D721Med (cell line): ENCODE data around the gene VPS8.

Experiments
- DNase-seq: peaks from one replicate; pipeline ENCODE4 v3.0.0; 2011; ENCODE audit warnings: low spot score; ENCODE audit not compliant: insufficient read length
- FAIRE-seq: peaks from 2 replicates; lab custom pipeline; 2011; peaks lifted over from hg19 to GRCh38; lab: Jason Lieb, UNC
- CTCF ChIP-seq: IDR thresholded peaks from 2 replicates; pipeline ENCODE4 v1.5.1; 2012; ENCODE audit warnings: mild to moderate bottlenecking, control low read depth; ENCODE audit not compliant: insufficient read depth; ENCODE audit errors: missing control alignments

The VPS8 gene

GRCh38 chr3:184822081-184822480 is 10.1 kb downstream of the VPS8 start:
- FAIRE-seq: no peak
- DNase-seq: no peak
- TF ChIP-seq CTCF: no peak

- no peak for TF ChIP-seq CTCF
- DNase-seq (no peak), FAIRE-seq (no peak)
These were observed 10.7 kb downstream of the VPS8 start for GRCh38 chr3:184822654-184823053.

GRCh38 chr3:184823990-184824389 is 12.0 kb downstream of the VPS8 start:
- FAIRE-seq (no peak), DNase-seq (no peak)
- no peak for TF ChIP-seq CTCF

- no peak for TF ChIP-seq CTCF
- FAIRE-seq (no peak), DNase-seq (no peak)
These were observed 13.3 kb downstream of the VPS8 start for GRCh38 chr3:184825121-184825820.

- DNase-seq (no peak), FAIRE-seq (no peak)
- TF ChIP-seq CTCF: no peak
These were observed 15.6 kb downstream of the VPS8 start for GRCh38 chr3:184827572-184827971.

- FAIRE-seq: no peak
These were observed 20.1 kb downstream of the VPS8 start for GRCh38 chr3:184832044-184832443.

More at GRCh38 chr3:184832044-184832443, 20.1 kb downstream of the VPS8 start:
- no peak for DNase-seq
- no peak for TF ChIP-seq CTCF
